Subcutaneous adipose tissue (tissue), 4 donors: ENCODE measurements around the gene CES5A. TPM values are rescaled to one million over a fixed set of nuclear protein-coding genes. Genes with fewer than 3 reads are reported as not detected.

Experiments used
- CTCF ChIP-seq: fragments of 450-650 bp; IDR thresholded peaks from one replicate; pipeline ENCODE4 v1.5.1; 2016; ENCODE audit warnings: low read depth, mild to moderate bottlenecking, control low read depth, antibody characterized with exemption, moderate library complexity
- total RNA-seq, 4 donors: library from RNA; depleted of rRNA; stranded (reverse); fragments of >200 nt; gene quantifications; one replicate each; pipeline ENCODE4 v1.1.0, GENCODE V29; 2016

Gene CES5A
- total RNA-seq, 4 donors from 2014 or later, result not detected

- no peak for TF ChIP-seq CTCF
These were observed 41.1 kb downstream of the CES5A start for GRCh38 chr16:55834049-55834448.

- TF ChIP-seq CTCF, result no peak
These were observed 42.1 kb downstream of the CES5A start, which contains the start of gene CES1 for GRCh38 chr16:55832773-55833691. TSS of gene CES1 (minus strand) at chr16:55833096. CDS start at chr16:55833055, 41 bp downstream.

- no peak for TF ChIP-seq CTCF
These were observed 42.8 kb downstream of the CES5A start for GRCh38 chr16:55832425-55832772.

DNA sequence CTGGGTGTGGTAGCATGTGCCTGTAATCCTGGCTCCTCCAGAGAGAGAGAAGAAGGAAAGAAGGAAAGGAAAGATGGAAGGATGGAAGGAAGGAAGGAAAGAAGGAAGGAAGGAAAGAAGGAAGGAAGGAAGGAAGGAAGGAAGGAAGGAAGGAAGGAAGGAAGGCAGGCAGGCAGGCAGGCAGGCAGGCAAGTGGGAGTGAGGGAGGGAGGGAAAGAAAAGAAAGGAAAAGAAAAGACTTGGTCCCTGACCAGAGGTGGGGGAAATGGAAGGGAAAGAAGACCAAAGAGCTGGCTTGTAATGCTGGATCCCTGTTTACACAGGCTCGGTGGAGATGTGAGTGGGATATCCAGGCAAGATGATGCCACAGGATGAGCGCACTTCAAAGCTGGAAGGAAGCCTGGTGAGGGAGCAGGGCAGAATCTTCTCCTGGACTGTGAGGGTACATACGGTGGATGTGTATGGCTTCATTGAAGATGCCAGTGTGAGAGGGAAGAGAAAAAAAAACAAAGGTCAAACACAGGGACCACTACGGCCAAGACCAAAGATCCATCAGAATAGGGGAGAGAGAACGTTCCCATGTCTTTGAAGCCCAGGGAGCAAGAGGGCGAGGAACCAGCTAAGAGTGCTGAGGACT, 44.4 kb downstream of the CES5A start:
- no peak for TF ChIP-seq CTCF

- no peak for TF ChIP-seq CTCF
These were observed 46.5 kb downstream of the CES5A start for GRCh38 chr16:55828680-55829079.

DNA sequence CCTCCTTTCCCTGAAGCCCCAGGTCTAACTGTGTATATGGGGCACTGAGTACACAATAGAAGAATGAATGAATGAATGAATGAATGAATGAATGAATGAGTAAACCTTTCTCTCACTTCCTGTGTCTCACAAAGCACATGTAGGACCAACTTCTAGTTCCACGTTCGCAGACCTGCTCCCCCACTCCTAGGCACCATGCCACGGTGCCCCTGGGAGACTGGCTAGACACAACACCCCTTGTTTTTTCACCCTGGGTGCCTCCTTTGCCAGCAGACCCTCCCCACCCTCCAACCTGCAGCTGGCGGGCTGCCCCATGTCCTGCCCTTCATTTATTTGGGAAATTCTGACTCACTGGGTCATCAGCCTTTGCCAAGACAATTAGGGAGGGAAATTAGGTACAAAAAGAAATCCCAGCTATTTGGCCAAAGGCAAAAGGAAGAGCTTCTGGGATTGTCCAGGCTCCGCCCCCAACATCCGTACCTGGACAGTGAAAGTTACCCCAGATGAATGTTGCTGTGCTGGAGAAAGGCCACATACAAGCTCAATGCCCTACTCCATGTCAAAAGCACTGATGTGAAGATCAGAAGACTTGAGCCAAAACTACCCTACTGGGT, 50.0 kb downstream of the CES5A start:
- TF ChIP-seq CTCF, result no peak

- TF ChIP-seq CTCF, result no peak
These were observed 50.6 kb downstream of the CES5A start for GRCh38 chr16:55824473-55825000.
